Measurements from ENCODE around the gene MUC12.

GRCh38 chr7:100946111-100946510 lies 23.3 kb upstream of the MUC12 start:
- TF ChIP-seq CTCF (IDR thresholded peaks at IDR 0.05) (no peak), POLR2A (IDR thresholded peaks at IDR 0.05) (no peak)

Measured in thyroid gland (tissue), 4 donors.